Gastrocnemius medialis (tissue), 4 donors: ENCODE measurements around the gene ATG9A. TPM values are rescaled to one million over a fixed set of nuclear protein-coding genes. Genes with fewer than 3 reads are reported as not detected.
A peak's percentile ranks its signal among the peaks of the same experiment; 100 is the strongest.

ENCODE experiments used
- ATAC-seq, 2 donors: fragments of 150-250 bp; one replicate each; pipeline ENCODE4 v1.9.1; 2016
- DNase-seq, 2 donors: peaks; one replicate each; pipeline ENCODE4 v3.0.0-alpha.2; 2019
- H3K27ac ChIP-seq, 4 donors: fragments of 200-600 bp; sonication (generic); 1 replicate in 1 of 4; 2 replicates in 3 of 4; pipeline ENCODE4 v1.5.1; 2016 to 2018; ENCODE audit warnings: mild to moderate bottlenecking in 2 of 4, moderate library complexity in 1 of 4
- H3K27me3 ChIP-seq, 3 donors: fragments of 200-600 bp; sonication (generic) in 2 of 3; 1 replicate in 1 of 3; 2 replicates in 2 of 3; pipeline versions ENCODE4 v1.5.1 to v1.6.0; 2016 to 2019; ENCODE audit warnings: mild to moderate bottlenecking in 1 of 3, moderate library complexity in 1 of 3
- H3K36me3 ChIP-seq, 2 donors: fragments of 200-600 bp; sonication (generic) in 1 of 2; one replicate each; pipeline ENCODE4 v1.5.1; 2017 to 2018
- H3K4me1 ChIP-seq, 2 donors: fragments of 200-600 bp; sonication (generic) in 1 of 2; one replicate each; pipeline ENCODE4 v1.5.1; 2016 to 2017; ENCODE audit warnings: mild to moderate bottlenecking in 2 of 2
- H3K4me3 ChIP-seq, 4 donors: fragments of 200-600 bp; sonication (generic) in 3 of 4; 1 replicate in 1 of 4; 2 replicates in 3 of 4; pipeline ENCODE4 v1.5.1; 2016 to 2019; ENCODE audit warnings: mild to moderate bottlenecking in 2 of 4
- H3K9me3 ChIP-seq, 3 donors: fragments of 200-600 bp; sonication (generic) in 2 of 3; 1 replicate in 1 of 3; 2 replicates in 2 of 3; pipeline ENCODE4 v1.5.1; 2016 to 2019
- POLR2A ChIP-seq, 2 donors: fragments of 450-650 bp; IDR thresholded peaks; one replicate each; pipeline ENCODE4 v1.6.1; 2017; ENCODE audit warnings: antibody characterized with exemption in 2 of 2, mild to moderate bottlenecking in 2 of 2, moderate library complexity in 2 of 2
- in situ Hi-C, 4 donors: fragments of 200-750 bp; cut with MboI; loops; one replicate each; pipeline versions ENCODE4 v1.15.0 to v1.8.0; 2017; ENCODE audit warnings: low sequenced_read_pairs in 4 of 4
- intact Hi-C: fragments of 100-400 bp; cut with DNase I; formaldehyde crosslinking; loops from one replicate; pipeline ENCODE4 v1.15.1; 2023; ENCODE audit warnings: low total_unique reads
- total RNA-seq, 4 donors: library from RNA; depleted of rRNA; stranded (reverse); fragments of >200 nt; gene quantifications; one replicate each; pipeline versions ENCODE4 v1.1.0 to v1.2.3, GENCODE V29; 2016
- TF ChIP-seq, protein P1 (sequence below), 5 experiments: fragments of 450-650 bp in 3 of 5; fragments of 200-600 bp in 2 of 5; sonication (generic) in 2 of 5; IDR thresholded peaks in 4 of 5; conservative IDR thresholded peaks in 1 of 5; 1 replicate in 4 of 5; 2 replicates in 1 of 5; pipeline ENCODE4 v1.5.1; 2016 to 2019; ENCODE audit warnings: antibody characterized with exemption in 5 of 5, mild to moderate bottlenecking in 3 of 5, moderate library complexity in 3 of 5

Gene ATG9A
- total RNA-seq, 4 donors from 2014 or later, result 111 to 208 (median 176) TPM

DNA sequence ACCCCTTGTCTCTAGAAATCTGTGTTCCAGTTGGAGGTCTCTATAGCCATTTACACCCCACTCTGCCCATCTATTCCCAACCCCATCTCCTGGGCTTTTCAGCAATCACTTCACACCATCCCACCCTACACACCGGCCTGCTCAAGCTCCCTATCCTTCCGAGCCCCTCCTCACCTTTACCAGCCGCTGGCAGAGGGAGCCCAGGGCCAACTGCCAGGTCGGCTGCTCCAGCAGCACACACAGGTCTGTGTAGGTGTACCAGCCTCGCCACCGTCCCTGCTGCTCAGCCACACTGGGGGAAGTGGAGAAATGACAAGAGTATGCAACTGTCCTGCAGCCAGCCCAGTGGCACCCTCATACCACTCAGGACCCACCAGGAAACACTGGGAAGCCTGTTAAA, 56.3 kb downstream of the ATG9A start:
- H3K27ac ChIP-seq, result no peak overlapping the region
- ATAC-seq (no peak), DNase-seq (no peak)
- H3K36me3 ChIP-seq, result peaks cover 0 to 37% of the 10 kb centered on the region in 2 donors
- TF ChIP-seq POLR2A (IDR thresholded peaks at IDR 0.05), result no peak
- TF ChIP-seq, protein P1, sequence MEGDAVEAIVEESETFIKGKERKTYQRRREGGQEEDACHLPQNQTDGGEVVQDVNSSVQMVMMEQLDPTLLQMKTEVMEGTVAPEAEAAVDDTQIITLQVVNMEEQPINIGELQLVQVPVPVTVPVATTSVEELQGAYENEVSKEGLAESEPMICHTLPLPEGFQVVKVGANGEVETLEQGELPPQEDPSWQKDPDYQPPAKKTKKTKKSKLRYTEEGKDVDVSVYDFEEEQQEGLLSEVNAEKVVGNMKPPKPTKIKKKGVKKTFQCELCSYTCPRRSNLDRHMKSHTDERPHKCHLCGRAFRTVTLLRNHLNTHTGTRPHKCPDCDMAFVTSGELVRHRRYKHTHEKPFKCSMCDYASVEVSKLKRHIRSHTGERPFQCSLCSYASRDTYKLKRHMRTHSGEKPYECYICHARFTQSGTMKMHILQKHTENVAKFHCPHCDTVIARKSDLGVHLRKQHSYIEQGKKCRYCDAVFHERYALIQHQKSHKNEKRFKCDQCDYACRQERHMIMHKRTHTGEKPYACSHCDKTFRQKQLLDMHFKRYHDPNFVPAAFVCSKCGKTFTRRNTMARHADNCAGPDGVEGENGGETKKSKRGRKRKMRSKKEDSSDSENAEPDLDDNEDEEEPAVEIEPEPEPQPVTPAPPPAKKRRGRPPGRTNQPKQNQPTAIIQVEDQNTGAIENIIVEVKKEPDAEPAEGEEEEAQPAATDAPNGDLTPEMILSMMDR (IDR thresholded peaks at IDR 0.05 in 4 of 5, conservative IDR thresholded peaks at IDR 0.05 in 1 of 5), result no peak
- H3K9me3 ChIP-seq, result no peaks in the 10 kb centered on the region
- in situ Hi-C loops (loop anchor here in 3 of 4 donors (5.0 to 25.0 kb wide), 2 partner anchors 34 to 114 kb away; partner anchors contain the start of genes ZFAND2B (in 2 of the 3) and DNAJB2 (in 1 of the 3)), intact Hi-C loops (no loop called here)
- no peaks in the 10 kb centered on the region for H3K27me3 ChIP-seq
- H3K4me3 ChIP-seq, result no peak overlapping the region
- peaks cover 14 to 19% of the 10 kb centered on the region in 2 donors for H3K4me1 ChIP-seq

DNA sequence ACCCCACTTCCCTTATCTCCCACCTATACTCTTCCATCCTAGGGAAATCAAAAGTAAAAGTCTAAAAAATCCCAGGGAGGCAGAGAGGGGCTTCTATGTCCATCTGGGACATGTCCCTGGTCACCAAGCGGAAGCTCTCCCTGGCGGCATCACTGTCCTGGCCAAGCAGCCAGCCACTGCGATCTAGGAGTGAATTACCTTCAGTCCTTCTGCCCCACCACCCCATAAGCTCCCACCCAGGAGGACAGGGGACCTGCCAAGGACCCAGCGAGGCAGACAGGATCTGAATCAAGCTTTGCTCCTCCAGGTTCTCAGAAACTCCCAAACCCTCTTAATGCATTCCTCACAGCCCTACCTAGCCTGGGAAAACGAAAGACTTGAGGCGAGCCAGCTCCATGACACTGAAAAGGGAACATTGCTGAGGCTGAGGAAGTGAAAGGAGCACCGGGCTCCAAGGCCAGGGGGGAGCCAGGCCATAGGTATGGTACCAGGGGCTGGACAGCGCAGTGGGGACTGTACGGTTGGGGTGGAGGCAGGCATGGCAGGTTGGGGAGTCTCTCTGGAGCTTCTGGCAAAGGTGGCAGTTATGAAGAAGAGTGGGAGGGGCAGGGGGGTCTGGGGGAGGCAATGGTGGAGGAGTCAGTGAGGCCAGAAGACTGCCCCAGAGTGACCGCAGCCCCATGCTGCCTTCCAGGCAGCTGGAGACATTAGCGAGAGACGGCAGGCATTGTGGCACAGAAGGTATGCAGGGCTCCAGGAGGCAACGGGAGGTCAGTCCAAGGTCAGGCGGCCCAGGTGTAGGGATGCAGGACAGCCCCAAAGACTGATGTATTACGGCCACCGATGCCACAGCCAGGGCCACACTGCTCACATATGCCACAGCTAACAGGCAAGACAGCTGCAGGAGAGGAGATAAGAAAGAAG, 56.9 kb downstream of the ATG9A start:
- TF ChIP-seq POLR2A (IDR thresholded peaks at IDR 0.05), result no peak
- TF ChIP-seq, protein P1 (IDR thresholded peaks at IDR 0.05 in 4 of 5, conservative IDR thresholded peaks at IDR 0.05 in 1 of 5), result no peak
- Histone ChIP-seq H3K4me1 (peaks cover 14 to 19% of the 10 kb centered on the region in 2 donors), H3K9me3 (no peaks in the 10 kb centered on the region), H3K4me3 (no peak overlapping the region), H3K27ac (peak overlapping the region; percentile 68 to 84 (median 76)), H3K27me3 (no peaks in the 10 kb centered on the region), H3K36me3 (peaks cover 0 to 37% of the 10 kb centered on the region in 2 donors)
- intact Hi-C loops, result no loop called here
- ATAC-seq (no peak), DNase-seq (no peak)
- in situ Hi-C loops, result loop anchor here in 3 of 4 donors (5.0 to 25.0 kb wide), 2 partner anchors 35 to 115 kb away; partner anchors contain the start of genes ZFAND2B (in 2 of the 3) and DNAJB2 (in 1 of the 3)

DNA sequence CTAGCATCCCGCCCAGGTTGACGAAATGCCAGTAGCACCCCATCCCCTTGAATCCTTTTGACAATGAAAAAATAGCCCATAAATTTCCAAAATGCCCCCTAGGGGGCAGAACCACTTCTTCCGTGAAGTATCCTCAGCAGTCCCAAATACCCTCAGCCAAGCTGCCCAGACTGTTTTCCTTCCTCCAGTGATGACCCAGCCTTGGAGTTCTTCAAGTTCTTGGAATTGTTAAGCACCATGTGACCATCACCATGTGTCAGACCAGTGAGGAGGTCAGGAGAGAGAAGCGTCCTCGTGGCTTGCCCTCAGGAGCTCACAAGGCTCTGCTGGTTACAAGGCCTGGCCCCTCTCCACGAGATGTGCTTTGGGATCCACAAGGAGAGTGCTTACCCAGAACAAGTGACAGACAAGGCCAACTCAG, 58.2 kb downstream of the ATG9A start:
- intact Hi-C loops (loop anchor here (1.0 kb wide), 1 partner anchor 11 kb away; the partner anchor contains the start of gene NHEJ1), in situ Hi-C loops (loop anchor here in 3 of 4 donors (5.0 to 25.0 kb wide), 2 partner anchors 36 to 116 kb away; partner anchors contain the start of genes ZFAND2B (in 2 of the 3) and DNAJB2 (in 1 of the 3))
- peak; percentile 12 to 24 for TF ChIP-seq POLR2A (IDR thresholded peaks at IDR 0.05)
- TF ChIP-seq, protein P1 (IDR thresholded peaks at IDR 0.05 in 4 of 5, conservative IDR thresholded peaks at IDR 0.05 in 1 of 5), result peak; percentile 51 to 78 (median 76)

DNA sequence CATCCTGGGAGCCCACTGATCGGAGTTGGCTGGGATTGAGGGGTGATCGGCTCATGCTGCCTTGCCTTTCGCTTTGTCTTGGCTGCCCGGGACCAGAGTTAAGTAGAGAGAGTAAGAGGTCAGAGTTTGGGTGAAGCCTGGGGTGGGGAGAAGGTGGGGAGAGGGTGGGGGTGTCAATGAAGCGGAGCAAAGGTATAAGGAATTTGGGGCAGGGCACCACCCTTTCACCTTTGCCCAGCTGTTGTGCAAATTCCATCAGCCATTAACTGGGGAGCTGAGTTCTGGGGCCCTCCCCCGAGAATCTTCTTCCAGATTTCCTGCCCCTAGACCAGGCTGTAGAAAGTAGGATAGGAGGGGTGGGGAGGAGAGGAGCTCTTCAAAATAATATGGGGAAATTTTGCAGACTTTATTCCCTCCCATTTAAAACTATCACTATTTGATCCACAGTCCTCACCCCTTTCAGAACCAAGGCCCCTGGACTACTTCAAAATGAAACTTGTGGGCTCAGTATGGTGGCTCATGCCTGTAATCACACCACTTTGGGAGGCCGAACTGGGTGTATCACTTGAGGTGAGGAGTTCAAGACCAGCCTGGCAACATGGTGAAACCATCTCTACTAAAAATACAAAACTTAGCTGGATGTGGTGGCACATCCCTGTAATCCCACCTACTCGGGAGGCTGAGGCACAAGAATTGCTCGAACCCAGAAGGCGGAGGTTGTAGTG, 59.3 kb downstream of the ATG9A start, which contains the start of gene SLC23A3:
Gene SLC23A3 (minus strand): TSS at position 100 of the 725 bp plus-strand sequence. CDS start 45 bp downstream, at position 55.
- H3K4me1 ChIP-seq, result peaks cover 6 to 10% of the 10 kb centered on the region in 2 donors

More for the DNA sequence above, 58.2 kb downstream of the ATG9A start:
- Histone ChIP-seq H3K27ac (peak overlapping the region; percentile 68 to 84 (median 76)), H3K27me3 (no peaks in the 10 kb centered on the region), H3K4me3 (no peak overlapping the region), H3K4me1 (peaks cover 14 to 19% of the 10 kb centered on the region in 2 donors), H3K9me3 (no peaks in the 10 kb centered on the region), H3K36me3 (peaks cover 0 to 37% of the 10 kb centered on the region in 2 donors)
- DNase-seq (peak; percentile 80 to 82), ATAC-seq (peak; percentile 82 to 88)

More for the DNA sequence above, 59.3 kb downstream of the ATG9A start, which contains the start of gene SLC23A3:
- no peaks in the 10 kb centered on the region for H3K27me3 ChIP-seq
- H3K27ac ChIP-seq, result peak within 1 kb of the TSS; percentile 68 to 84 (median 76)
- DNase-seq, result no peak
- H3K9me3 ChIP-seq, result no peaks in the 10 kb centered on the region
- in situ Hi-C loops (loop anchor here (5.0 to 25.0 kb wide), 3 partner anchors 37 to 125 kb away; partner anchors contain the start of genes ZFAND2B (in 2 of the 4) and DNAJB2 (in 1 of the 4)), intact Hi-C loops (loop anchor here (10.0 kb wide), 1 partner anchor 325 kb away; the partner anchor contains the start of gene GMPPA)
- TF ChIP-seq, protein P1 (IDR thresholded peaks at IDR 0.05 in 4 of 5, conservative IDR thresholded peaks at IDR 0.05 in 1 of 5), result no peak
- no peak for TF ChIP-seq POLR2A (IDR thresholded peaks at IDR 0.05)
- H3K4me3 ChIP-seq, result no peak within 1 kb of the TSS
- no peak for ATAC-seq
- H3K36me3 ChIP-seq, result peaks cover 0 to 33% of the 10 kb centered on the region in 2 donors
